C4-2B (cell line): ENCODE measurements around the gene ADAMTS13.

Experiments used
- CTCF ChIP-seq: fragments of 450-650 bp; conservative IDR thresholded peaks from 2 replicates; pipeline ENCODE4 v1.5.1; 2017; ENCODE audit warnings: mild to moderate bottlenecking
- ZFX ChIP-seq: fragments of 450-650 bp; IDR thresholded peaks from 2 replicates; pipeline ENCODE4 v1.6.1; 2017

DNA sequence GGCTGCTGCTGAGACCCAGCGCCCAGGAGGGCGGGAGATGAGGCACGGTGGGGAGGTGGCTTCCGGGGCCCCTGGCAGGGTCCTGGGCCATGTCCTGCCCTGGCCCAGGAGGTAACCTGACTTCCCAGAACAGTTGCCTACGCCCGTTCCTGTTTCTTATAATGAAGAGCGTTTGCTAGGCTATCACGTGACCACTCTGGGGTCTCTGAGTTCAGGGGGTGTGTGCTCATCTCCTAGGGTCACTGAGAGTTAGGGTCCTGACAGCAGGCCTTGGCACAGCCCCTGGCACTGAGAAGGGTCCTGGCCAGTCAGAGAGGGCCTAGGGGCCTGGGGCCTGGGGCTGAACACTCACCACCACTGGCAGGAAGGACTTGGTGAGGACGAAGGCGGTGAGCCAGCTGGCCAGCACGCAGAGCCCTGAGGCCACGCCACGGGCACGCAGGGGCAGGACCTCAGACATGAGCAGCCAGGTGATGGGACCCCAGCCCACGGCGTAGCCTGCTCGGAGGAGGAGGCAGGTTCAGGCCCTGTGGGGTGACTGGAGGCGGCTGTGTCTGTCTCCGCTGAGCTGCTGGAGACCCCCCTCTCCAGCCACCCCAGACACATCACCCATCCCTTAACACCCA, 50.7 kb downstream of the ADAMTS13 start:
- TF ChIP-seq CTCF (no peak), ZFX (no peak)
